Bronchial smooth muscle cell (primary cell): Measurements from ENCODE around the gene KRTAP29-1. TPM values are rescaled to one million over a fixed set of nuclear protein-coding genes. Genes with fewer than 3 reads are reported as not detected.

ENCODE experiments used
- total RNA-seq: library from RNA; depleted of rRNA; stranded (reverse); fragments of >200 nt; gene quantifications from 2 replicates; pipeline ENCODE4 v1.2.1, GENCODE V29; 2014

Gene KRTAP29-1, protein sequence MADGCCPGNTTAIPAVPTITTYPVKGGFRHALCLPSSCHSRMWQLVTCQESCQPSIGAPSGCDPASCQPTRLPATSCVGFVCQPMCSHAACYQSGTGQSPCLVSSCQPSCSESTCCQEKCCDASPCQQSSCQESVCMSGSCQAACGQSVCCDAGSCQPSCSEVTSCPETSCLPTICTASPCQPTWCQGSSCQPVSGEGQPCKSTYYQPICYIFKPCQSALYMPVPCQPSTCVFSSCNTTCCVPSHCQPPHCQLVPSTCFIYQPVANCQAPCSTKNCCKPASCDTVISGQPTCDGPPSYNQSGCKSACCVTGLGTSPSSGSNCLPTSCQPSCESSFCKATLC
- not detected in 2 replicates for total RNA-seq

DNA sequence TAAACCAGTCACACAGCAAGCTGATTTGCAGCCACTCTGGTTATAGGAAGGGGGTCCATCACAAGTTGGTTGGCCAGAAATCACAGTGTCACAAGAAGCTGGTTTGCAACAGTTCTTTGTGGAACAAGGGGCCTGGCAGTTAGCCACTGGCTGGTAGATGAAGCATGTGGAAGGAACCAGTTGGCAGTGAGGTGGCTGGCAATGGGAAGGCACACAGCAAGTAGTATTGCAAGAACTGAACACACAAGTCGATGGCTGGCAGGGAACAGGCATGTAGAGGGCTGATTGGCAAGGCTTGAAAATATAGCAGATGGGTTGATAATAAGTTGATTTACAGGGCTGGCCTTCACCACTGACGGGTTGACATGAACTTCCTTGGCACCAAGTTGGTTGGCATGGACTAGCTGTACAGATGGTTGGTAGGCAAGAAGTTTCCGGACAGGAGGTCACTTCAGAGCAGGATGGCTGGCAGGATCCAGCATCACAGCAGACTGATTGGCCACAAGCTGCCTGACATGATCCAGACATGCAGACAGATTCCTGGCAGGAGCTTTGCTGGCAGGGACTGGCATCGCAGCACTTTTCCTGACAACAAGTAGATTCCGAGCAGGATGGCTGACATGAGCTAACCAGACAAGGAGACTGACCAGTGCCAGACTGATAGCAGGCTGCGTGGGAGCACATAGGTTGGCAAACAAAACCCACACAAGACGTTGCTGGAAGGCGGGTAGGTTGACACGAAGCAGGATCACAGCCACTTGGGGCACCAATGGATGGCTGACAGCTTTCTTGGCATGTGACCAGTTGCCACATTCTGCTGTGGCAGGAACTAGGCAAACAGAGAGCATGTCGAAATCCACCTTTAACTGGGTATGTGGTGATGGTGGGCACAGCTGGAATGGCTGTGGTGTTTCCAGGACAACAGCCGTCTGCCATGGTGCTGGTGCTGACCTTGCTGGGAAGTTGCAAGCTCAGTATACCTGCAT lies at the start of gene KRTAP29-1:
Gene KRTAP29-1, minus strand, starts transcription at position 936 of the 986 bp plus-strand sequence. Its CDS starts 0 bp downstream, at position 936.

DNA sequence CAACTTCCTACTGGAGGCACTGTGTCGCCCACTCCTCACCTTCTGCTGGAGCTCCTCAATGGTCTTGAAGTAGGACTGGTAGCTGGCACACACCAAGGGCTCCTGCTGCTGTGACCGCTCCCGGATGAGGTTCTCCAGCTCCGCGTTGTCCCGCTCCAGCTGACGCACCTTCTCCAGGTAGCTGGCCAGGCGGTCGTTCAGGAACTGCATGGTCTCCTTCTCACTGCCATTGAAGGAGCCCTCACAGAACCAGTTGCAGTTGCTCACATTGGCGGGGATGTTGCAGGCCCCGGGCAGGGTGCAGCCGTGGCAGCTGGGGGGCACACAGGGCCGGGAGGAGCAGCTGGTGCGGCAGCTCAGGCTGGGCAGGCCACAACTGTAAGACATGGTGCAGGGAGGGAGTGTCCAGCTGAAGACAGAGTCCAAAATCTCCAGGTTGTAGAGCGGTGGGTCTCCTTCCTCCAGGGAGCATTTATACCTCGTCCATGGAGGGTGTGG lies 47.8 kb upstream of the KRTAP29-1 start, which contains the start of gene KRT33A:
Gene KRT33A, minus strand, starts transcription at position 448 of the 498 bp plus-strand sequence. Its CDS starts 61 bp downstream, at position 387.

DNA sequence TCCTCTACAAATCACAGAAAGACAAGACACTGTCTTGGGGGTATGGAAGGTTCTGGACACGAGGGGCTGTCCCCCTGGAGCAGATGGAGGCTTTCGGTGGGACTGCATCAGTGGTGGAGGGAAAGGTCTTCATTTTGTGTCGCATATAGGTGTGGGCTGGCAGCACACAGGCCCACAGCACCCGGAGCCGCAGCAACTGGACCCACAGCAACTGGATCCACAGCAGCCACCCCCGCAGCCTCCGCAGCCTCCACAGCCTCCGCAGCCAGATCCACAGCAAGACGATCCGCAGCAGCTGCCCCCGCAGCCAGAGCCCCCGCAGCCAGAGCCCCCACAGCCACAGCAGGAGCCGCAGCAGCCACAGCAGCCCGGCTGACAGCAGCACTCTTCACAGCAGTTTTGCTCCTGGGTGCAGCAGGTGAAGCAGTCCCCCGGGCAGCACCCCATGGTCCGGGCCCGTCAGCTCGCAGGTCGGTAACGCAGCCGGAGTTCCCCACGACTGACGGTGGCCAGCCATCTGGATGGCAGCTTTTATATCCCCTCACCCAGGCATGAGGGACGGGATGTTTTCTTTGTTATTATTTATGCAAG lies 12.6 kb upstream of the KRTAP29-1 start, which contains the start of gene KRTAP17-1:
Gene KRTAP17-1, minus strand, starts transcription at position 507 of the 591 bp plus-strand sequence. Its CDS starts 60 bp downstream, at position 447.

DNA sequence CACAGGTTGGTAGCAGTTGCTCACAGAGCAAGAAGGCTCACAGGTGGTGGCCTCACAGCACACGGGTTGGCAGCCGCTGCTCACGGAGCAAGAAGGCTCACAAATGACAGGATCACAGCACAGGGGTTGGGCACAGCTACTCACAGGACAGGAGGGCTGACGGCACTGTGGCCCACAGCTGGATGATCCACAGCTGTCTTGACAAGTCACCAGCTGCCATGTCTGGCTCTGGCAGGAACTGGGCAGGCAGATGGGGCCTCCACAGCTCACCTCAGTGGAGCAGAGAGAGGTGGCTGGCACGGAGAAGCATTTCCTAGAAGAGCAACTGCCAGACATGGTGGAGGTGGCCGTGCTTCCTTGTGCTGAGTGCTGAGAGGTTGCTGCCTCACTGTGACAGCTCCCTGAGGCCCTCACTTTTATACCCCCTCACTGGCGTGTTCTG lies 6.3 kb upstream of the KRTAP29-1 start, which contains the start of gene KRTAP16-1:
Gene KRTAP16-1, minus strand, starts transcription at position 392 of the 442 bp plus-strand sequence. Its CDS starts 56 bp downstream, at position 336.

DNA sequence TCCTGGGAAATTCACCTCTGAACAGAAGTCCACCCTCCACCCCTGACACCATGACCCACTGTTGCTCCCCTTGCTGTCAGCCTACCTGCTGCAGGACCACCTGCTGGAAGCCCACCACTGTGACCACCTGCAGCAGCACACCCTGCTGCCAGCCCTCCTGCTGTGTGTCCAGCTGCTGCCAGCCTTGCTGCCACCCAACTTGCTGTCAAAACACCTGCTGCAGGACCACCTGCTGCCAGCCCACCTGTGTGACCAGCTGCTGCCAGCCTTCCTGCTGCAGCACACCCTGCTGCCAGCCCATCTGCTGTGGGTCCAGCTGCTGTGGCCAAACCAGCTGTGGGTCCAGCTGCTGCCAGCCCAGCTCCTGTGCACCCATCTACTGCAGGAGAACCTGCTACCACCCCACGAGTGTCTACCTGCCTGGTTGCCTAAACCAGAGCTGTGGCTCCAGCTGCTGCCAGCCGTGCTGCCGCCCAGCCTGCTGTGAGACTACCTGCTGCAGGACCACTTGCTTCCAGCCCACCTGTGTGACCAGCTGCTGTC lies 26.9 kb downstream of the KRTAP29-1 start, which contains the start of gene KRTAP9-7:
Gene KRTAP9-7, plus strand, starts transcription at position 51 of the 543 bp plus-strand sequence. Its CDS starts 0 bp downstream, at position 51.

DNA sequence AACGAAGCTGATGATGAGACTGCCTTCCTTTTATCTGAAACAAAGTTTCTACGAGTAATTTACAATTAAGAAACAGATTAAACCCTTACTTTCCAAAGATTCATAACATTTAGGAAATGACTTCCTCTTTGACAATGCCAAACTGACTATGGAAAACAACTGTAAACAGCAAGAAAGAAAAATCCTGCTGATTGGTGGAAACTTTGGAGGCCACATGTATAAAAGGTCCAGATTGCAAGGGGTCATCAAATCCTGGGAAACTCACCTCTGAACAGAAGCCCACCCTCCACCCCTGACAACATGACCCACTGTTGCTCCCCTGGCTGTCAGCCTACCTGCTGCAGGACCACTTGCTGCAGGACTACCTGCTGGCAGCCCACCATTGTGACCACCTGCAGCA lies 37.6 kb downstream of the KRTAP29-1 start, which contains the start of gene KRTAP9-6:
Gene KRTAP9-6, plus strand, starts transcription at position 301 of the 400 bp plus-strand sequence. Its CDS starts 0 bp downstream, at position 301.

DNA sequence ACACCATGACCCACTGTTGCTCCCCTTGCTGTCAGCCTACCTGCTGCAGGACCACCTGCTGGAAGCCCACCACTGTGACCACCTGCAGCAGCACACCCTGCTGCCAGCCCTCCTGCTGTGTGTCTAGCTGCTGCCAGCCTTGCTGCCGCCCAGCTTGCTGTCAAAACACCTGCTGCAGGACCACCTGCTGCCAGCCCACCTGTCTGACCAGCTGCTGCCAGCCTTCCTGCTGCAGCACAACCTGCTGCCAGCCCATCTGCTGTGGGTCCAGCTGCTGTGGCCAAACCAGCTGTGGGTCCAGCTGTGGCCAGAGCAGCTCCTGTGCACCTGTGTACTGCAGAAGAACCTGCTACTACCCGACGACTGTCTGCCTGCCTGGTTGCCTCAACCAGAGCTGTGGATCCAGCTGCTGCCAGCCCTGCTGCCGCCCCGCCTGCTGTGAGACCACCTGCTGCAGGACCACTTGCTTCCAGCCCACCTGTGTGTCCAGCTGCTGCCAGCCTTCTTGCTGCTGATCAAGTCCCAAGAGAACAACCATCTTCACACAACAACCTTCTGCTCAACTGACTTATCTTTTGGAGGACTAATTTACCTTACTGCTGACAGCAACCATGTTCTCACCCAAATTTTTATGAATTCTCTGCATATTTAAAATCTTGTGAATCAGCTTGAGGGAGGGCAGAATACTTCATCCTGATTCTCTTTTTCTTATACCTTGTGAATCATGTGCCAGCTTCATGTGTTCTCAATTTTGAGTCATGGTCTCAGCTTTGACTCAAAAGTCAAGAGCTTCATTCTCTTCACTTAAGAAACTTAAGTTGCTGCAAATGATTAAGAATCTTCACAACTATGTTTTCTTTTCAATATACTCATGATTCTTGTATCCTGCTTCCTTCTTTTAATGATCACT lies 47.0 kb downstream of the KRTAP29-1 start, which contains the start of gene KRTAP9-9:
Gene KRTAP9-9, plus strand, starts transcription at position 4 of the 910 bp plus-strand sequence.

Other genes with a start within 250 kb of the KRTAP29-1 start
- gene KRTAP2-2, start 247.6 kb downstream of the KRTAP29-1 start, total RNA-seq: not detected in 2 replicates
- not detected in 2 replicates for gene KRTAP2-3, start 242.7 kb downstream of the KRTAP29-1 start, total RNA-seq
- gene KRTAP2-4, start 237.0 kb downstream of the KRTAP29-1 start, total RNA-seq: not detected in 2 replicates
- not detected in 2 replicates for gene KRTAP4-7, start 218.7 kb downstream of the KRTAP29-1 start, total RNA-seq
- not detected in 2 replicates for gene KRTAP4-8, start 204.7 kb downstream of the KRTAP29-1 start, total RNA-seq
- gene KRTAP4-16, start 200.6 kb downstream of the KRTAP29-1 start, total RNA-seq: not detected in 2 replicates
- not detected in 2 replicates for gene KRTAP4-9, start 197.5 kb downstream of the KRTAP29-1 start, total RNA-seq
- not detected in 2 replicates for gene KRTAP4-11, start 184.5 kb downstream of the KRTAP29-1 start, total RNA-seq
- gene KRTAP4-12, start 178.7 kb downstream of the KRTAP29-1 start, total RNA-seq: not detected in 2 replicates
- not detected in 2 replicates for gene KRTAP4-6, start 162.3 kb downstream of the KRTAP29-1 start, total RNA-seq
- not detected in 2 replicates for gene KRTAP4-5, start 153.0 kb downstream of the KRTAP29-1 start, total RNA-seq
- gene KRTAP4-4, start 142.1 kb downstream of the KRTAP29-1 start, total RNA-seq: not detected in 2 replicates
- not detected in 2 replicates for gene KRTAP4-3, start 134.6 kb downstream of the KRTAP29-1 start, total RNA-seq
- not detected in 2 replicates for gene KRTAP4-2, start 124.6 kb downstream of the KRTAP29-1 start, total RNA-seq
- not detected in 2 replicates for gene KRTAP4-1, start 117.9 kb downstream of the KRTAP29-1 start, total RNA-seq
- not detected in 2 replicates for gene KRTAP9-1, start 113.0 kb downstream of the KRTAP29-1 start, total RNA-seq
- gene KRTAP9-2, start 76.2 kb downstream of the KRTAP29-1 start, total RNA-seq: not detected in 2 replicates
- gene KRTAP9-3, start 70.4 kb downstream of the KRTAP29-1 start, total RNA-seq: not detected in 2 replicates
- gene KRTAP9-8, start 64.9 kb downstream of the KRTAP29-1 start, total RNA-seq: not detected in 2 replicates
- gene KRTAP9-4, start 53.2 kb downstream of the KRTAP29-1 start, total RNA-seq: not detected in 2 replicates
- gene KRTAP9-9, start 47.5 kb downstream of the KRTAP29-1 start, total RNA-seq: not detected in 2 replicates
- not detected in 2 replicates for gene KRTAP9-6, start 37.5 kb downstream of the KRTAP29-1 start, total RNA-seq
- not detected in 2 replicates for gene KRTAP9-7, start 27.2 kb downstream of the KRTAP29-1 start, total RNA-seq
- not detected in 2 replicates for gene KRTAP16-1, start 6.5 kb upstream of the KRTAP29-1 start, total RNA-seq
- gene KRTAP17-1, start 12.9 kb upstream of the KRTAP29-1 start, total RNA-seq: not detected in 2 replicates
- not detected in 2 replicates for gene KRT33A, start 48.0 kb upstream of the KRTAP29-1 start, total RNA-seq
- gene KRT33B, start 67.0 kb upstream of the KRTAP29-1 start, total RNA-seq: not detected in 2 replicates
- not detected in 2 replicates for gene KRT34, start 79.5 kb upstream of the KRTAP29-1 start, total RNA-seq
- gene KRT31, start 94.8 kb upstream of the KRTAP29-1 start, total RNA-seq: not detected in 2 replicates
- gene KRT37, start 121.7 kb upstream of the KRTAP29-1 start, total RNA-seq: not detected in 2 replicates
- gene KRT38, start 138.1 kb upstream of the KRTAP29-1 start, total RNA-seq: not detected in 2 replicates
- gene KRT32, start 164.5 kb upstream of the KRTAP29-1 start, total RNA-seq: 0.16 TPM in 1 of 2 replicates, not detected in the other
- gene KRT35, start 178.3 kb upstream of the KRTAP29-1 start, total RNA-seq: not detected in 2 replicates
- gene KRT36, start 187.1 kb upstream of the KRTAP29-1 start, total RNA-seq: not detected in 2 replicates
- gene KRT13, start 202.8 kb upstream of the KRTAP29-1 start, total RNA-seq: 0.17 TPM in 1 of 2 replicates, not detected in the other
- 0.63 and 1.2 TPM in 2 replicates for gene KRT15, start 216.0 kb upstream of the KRTAP29-1 start, total RNA-seq
- 70.2 and 109 TPM in 2 replicates for gene KRT19, start 225.5 kb upstream of the KRTAP29-1 start, total RNA-seq